ENCODE measurements around the gene CTAGE8.

DNA sequence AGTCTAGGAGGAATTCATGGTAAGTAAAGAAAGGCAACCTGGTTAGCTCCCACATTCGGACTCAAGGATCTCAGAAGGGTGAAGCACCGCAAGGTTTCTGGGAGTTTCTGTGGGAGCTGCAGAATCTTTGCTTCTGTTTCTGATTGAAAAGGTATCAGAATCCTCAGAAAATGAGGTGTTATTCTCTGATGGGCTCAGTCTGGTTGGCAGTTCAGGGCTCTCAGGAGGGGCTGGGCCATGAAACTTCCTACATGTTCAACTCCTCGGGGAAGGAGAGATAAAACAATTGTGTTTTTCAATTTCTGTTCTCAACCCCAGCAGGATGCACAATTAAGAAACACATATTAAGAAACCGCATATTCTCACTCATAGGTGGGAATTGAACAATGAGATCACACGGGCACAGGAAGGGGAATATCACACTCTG lies 13.6 kb downstream of the CTAGE8 start:
- TF ChIP-seq, protein P1, sequence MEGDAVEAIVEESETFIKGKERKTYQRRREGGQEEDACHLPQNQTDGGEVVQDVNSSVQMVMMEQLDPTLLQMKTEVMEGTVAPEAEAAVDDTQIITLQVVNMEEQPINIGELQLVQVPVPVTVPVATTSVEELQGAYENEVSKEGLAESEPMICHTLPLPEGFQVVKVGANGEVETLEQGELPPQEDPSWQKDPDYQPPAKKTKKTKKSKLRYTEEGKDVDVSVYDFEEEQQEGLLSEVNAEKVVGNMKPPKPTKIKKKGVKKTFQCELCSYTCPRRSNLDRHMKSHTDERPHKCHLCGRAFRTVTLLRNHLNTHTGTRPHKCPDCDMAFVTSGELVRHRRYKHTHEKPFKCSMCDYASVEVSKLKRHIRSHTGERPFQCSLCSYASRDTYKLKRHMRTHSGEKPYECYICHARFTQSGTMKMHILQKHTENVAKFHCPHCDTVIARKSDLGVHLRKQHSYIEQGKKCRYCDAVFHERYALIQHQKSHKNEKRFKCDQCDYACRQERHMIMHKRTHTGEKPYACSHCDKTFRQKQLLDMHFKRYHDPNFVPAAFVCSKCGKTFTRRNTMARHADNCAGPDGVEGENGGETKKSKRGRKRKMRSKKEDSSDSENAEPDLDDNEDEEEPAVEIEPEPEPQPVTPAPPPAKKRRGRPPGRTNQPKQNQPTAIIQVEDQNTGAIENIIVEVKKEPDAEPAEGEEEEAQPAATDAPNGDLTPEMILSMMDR (IDR thresholded peaks at IDR 0.05), result no peak
- no peak for TF ChIP-seq EP300 (IDR thresholded peaks at IDR 0.05)
